ENCODE measurements around the gene NACA.

NACA gene

GRCh38 chr12:56688129-56688845 lies 36.8 kb downstream of the NACA start, which contains the start of gene PTGES3:
Gene PTGES3 (minus strand): TSS chr12:56688284. CDS start chr12:56687999, 285 bp downstream.
- DNase-seq (ENCODE audit: insufficient read length, low spot score): peak; percentile 91
- peak; percentile 61 for FAIRE-seq

GRCh38 chr12:56687223-56688128 lies 37.6 kb downstream of the NACA start:
- peak; percentile 13; the same call in 1 of the 2 replicates for TF ChIP-seq POLR2A (IDR thresholded peaks at IDR 0.05; ENCODE audit: low read depth, low read length)
- no peak for FAIRE-seq
- DNase-seq (ENCODE audit: insufficient read length, low spot score): no peak

More at GRCh38 chr12:56688129-56688845, 36.8 kb downstream of the NACA start, which contains the start of gene PTGES3:
- TF ChIP-seq POLR2A (IDR thresholded peaks at IDR 0.05; ENCODE audit: low read depth, low read length): peak; percentile 83

- no peak for FAIRE-seq
- no peak for TF ChIP-seq POLR2A (IDR thresholded peaks at IDR 0.05; ENCODE audit: low read depth, low read length)
- no peak for DNase-seq (ENCODE audit: insufficient read length, low spot score)
Observed at GRCh38 chr12:56684745-56685359, 40.2 kb downstream of the NACA start.

GRCh38 chr12:56682323-56682722 lies 42.8 kb downstream of the NACA start:
- TF ChIP-seq POLR2A (IDR thresholded peaks at IDR 0.05; ENCODE audit: low read depth, low read length): no peak
- FAIRE-seq (no peak), DNase-seq (ENCODE audit: insufficient read length, low spot score) (no peak)

GRCh38 chr12:56679883-56680575 lies 45.1 kb downstream of the NACA start:
- TF ChIP-seq POLR2A (IDR thresholded peaks at IDR 0.05; ENCODE audit: low read depth, low read length): no peak
- FAIRE-seq: no peak
- DNase-seq (ENCODE audit: insufficient read length, low spot score): no peak

GRCh38 chr12:56678852-56679251 lies 46.2 kb downstream of the NACA start:
- no peak for TF ChIP-seq POLR2A (IDR thresholded peaks at IDR 0.05; ENCODE audit: low read depth, low read length)
- DNase-seq (ENCODE audit: insufficient read length, low spot score) (no peak), FAIRE-seq (no peak)

GRCh38 chr12:56677680-56678079 lies 47.4 kb downstream of the NACA start:
- DNase-seq (ENCODE audit: insufficient read length, low spot score) (no peak), FAIRE-seq (no peak)

GRCh38 chr12:56676851-56677580 lies 48.1 kb downstream of the NACA start:
- no peak for FAIRE-seq
- TF ChIP-seq POLR2A (IDR thresholded peaks at IDR 0.05; ENCODE audit: low read depth, low read length): no peak

More at GRCh38 chr12:56677680-56678079, 47.4 kb downstream of the NACA start:
- no peak for TF ChIP-seq POLR2A (IDR thresholded peaks at IDR 0.05; ENCODE audit: low read depth, low read length)

GRCh38 chr12:56671608-56672007 lies 53.5 kb downstream of the NACA start:
- no peak for TF ChIP-seq POLR2A (IDR thresholded peaks at IDR 0.05; ENCODE audit: low read depth, low read length)
- FAIRE-seq (no peak), DNase-seq (ENCODE audit: insufficient read length, low spot score) (no peak)

More at GRCh38 chr12:56676851-56677580, 48.1 kb downstream of the NACA start:
- no peak for DNase-seq (ENCODE audit: insufficient read length, low spot score)

- DNase-seq (ENCODE audit: insufficient read length, low spot score) (no peak), FAIRE-seq (no peak)
- no peak for TF ChIP-seq POLR2A (IDR thresholded peaks at IDR 0.05; ENCODE audit: low read depth, low read length)
Observed at GRCh38 chr12:56670836-56671235, 54.3 kb downstream of the NACA start.

- TF ChIP-seq POLR2A (IDR thresholded peaks at IDR 0.05; ENCODE audit: low read depth, low read length): no peak
- DNase-seq (ENCODE audit: insufficient read length, low spot score) (no peak), FAIRE-seq (peak; percentile 60)
Observed at GRCh38 chr12:56668197-56668457, 57.0 kb downstream of the NACA start.

Data from H54 (cell line).